Islet of Langerhans (tissue), 1 donor: ENCODE measurements around the gene GCNT2.
"Not testable (repeated sequence)": the region's sequence is repeated elsewhere in the genome, so short reads cannot be mapped to it uniquely, and the experiment has no call there.

Experiments used
- FAIRE-seq: peaks from one replicate; lab custom pipeline; 2011; peaks lifted over from hg19 to GRCh38; lab: Jason Lieb, UNC

The GCNT2 gene

DNA sequence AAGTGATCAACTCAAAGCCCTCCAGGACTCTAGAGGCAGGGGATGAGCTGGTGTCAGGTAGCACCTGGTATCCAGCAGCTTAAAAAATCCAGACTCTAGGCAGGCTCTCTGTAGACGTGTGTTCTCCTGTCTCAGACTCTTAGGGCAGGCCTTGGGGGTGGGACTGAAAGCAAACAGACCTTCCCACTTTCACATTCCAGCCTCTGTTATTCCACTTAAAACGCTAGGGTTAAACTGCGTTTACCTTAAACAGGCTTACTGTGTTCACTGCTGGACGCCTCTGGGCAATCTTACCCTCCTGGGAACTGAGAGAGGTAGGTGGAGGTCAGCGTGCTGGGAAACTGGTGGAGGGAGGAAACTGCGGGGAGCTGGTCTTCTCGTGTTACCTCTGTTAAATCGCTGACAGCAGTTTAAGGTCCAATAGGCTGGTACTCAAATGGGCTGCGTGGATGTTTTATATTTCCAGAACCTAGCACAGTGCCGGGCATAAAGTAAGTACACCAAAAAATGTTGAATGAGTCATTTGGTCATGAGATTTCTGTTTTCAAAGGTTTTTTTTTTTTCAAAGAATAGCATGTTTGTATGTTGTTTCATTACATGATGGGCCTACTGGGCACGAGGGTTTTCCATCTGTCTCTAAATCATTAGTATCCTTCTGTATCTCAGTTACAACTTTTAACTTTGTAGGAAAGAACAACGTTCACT, at the start of gene GCNT2:
Gene GCNT2, plus strand, starts transcription at position 248 of the 705 bp plus-strand sequence. CDS start 7,561 bp downstream, outside the sequence.
- FAIRE-seq = no peak

DNA sequence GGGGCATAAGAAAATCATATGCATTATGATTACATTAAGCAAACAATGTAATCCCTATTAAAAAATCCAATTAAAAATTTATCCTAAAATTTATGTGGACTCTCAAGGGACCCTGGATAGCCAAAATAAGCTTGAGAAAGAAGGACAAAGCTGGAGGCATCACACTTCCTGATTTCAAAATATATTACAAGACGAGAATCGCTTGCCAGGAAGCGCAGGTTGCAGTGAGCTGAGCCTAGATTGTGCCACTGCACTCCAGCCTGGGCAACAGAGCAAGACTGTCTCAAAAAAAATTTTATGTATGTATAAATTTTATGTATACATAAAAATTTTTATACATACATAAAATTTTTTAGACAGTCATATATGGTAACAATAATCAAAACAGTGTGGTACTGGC, 48.5 kb upstream of the GCNT2 start:
- FAIRE-seq = no peak

DNA sequence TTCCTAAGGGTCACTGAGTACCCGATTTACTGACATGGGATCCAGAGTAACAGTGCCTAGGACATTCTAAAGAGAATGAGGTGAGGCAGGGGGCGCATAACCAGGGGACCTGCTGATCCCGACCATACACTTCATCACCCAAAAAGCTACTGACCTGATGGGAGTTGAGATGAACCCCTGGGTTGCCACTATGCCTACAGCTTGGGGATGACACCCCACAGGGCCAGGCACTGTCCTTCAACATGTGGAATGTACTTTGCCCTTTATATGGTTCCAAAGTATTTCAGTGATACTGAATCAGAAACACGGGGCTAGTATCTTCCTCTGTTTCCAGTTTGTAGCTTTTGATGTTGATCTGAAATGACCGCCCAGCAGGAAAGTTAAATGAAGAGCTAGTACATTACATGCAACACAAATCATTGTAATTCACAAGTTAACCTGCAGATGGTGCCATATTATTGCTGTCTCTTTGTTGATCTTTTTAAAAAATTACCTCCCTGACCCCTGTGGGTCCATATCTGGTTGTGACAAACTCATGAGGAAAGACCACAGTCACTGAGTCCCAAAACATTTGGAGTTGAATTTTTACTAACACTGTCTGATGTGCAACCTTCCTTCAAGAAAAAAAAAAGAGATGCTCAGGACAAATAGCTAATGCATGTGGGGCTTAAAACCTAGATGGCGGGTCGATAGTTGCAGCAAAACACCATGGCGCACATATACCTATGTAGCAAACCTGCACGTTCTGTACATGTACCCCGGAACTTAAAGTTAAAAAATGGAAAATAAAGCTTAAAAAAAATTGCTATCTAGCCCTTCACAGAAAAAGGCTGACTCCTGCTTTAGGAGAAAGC, 42.7 kb upstream of the GCNT2 start:
- FAIRE-seq = no peak

DNA sequence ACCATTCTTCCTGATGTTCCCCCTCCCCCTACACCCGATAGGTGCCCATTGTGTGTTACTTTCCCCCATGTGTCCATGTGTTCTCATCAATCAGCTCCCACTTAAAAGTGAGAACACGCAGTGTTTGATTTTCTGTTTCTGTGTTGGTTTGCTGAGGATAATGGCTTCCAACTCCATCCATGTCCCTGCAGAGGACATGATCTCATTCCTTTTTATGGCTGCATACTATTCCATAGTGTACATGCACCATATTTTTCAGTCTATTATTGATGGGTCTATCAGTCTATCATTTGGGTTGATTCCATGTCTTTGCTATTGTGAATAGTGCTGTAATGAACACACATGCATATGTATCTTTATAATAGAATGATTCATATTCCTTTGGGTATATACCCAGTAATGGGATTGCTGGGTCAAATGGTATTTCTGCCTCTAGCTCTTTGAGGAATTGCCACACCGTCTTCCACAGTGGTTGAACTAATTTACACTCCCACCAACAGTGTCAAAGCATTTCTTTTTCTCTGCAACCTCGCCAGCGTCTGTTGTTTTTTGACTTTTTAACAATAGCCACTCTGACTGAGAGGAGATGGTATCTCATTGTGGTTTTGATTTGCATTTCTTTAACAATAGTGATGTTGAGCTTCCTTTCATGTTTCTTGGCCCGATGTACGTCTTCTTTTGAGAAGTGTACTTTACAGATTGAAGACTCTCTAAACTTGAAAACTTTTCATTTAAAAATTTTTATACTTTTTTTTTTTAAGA, 41.0 kb upstream of the GCNT2 start:
- FAIRE-seq = no peak

DNA sequence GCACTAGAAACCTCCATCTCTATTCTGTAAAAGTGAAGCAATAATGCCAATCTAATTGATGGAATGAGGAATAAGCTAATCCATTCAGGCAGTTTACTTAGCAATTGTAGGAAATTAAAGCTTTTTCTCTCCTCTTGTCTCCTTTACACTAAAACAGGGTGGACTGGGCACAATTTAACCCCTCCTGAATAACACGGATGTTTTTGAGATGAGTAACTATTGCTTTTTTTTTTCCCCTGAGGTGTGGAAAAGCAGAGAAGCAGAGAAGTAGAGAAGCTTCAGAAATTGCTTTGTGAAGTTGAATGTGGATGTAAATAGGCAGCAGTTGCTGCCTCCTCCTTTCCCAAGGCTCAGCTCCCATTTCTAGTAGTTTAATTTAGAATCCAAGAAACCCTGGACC, 40.0 kb upstream of the GCNT2 start:
- FAIRE-seq = no peak

DNA sequence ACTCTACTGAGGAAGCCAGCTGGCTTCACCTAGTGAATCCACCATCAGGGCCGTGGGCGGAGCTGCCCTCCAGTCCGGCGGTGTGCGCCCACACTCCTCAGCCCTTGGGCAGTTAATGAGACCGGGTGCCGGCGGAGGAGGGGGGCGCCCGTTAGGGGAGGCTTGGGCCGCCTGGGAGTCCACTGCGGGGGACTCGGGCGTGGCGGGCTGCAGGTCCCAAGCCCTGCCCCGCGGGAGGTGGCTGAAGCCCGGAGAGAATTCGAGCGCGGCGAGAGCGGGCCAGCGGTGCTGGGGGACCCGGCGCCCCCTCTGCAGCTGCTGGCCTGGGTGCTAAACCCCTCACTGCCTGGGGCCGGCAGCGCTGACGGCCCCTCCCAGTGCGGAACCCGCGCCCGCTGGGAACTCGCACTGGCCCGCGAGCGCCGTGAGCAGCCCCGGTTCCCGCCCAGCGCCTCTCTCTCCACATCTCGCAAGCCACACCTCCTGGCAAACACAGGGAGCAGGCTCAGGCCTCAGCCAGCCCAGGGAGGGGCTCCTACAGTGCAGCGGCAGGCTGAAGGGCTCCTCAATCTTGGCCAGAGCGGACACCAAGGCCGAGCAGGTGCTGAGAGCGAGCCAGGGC, 38.4 kb upstream of the GCNT2 start:
- no peak for FAIRE-seq

DNA sequence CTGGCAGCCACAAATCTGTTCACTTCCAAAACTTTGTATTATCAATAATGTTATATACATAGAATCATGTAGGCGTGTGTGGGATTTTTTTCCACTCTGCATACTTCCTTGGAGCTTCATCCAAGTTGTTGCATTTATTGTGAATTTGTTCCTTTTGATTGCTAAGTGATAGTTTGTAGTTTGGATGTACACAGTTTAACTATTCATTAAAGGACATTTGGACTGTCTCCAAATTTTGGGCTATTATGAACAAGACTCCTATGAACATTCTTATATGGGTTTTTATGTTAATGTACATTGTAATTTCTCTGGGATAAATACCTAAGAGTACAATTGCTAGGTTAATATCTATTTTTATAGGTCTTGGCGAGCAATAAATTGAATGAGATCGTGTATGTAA, 36.2 kb upstream of the GCNT2 start:
- FAIRE-seq = no peak

DNA sequence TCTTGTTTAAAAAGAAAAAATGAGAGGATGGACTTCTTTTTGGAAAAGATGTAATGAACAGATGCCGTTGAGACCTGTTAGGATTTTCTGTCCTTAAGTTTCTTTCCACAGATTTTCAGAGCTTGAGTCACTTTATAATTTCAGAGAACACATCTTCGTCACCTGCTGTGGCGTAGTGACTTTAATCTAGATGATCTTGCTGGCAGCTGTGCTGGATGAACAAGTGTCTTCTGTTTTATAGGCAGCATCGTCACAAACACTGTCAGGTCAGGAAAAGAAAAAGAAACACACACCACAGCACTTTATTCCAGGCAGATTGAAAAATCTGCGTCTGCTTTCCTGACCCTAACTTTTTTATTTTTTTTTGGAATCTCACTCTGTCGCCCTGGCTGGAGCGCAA, 35.7 kb upstream of the GCNT2 start:
- no peak for FAIRE-seq

DNA sequence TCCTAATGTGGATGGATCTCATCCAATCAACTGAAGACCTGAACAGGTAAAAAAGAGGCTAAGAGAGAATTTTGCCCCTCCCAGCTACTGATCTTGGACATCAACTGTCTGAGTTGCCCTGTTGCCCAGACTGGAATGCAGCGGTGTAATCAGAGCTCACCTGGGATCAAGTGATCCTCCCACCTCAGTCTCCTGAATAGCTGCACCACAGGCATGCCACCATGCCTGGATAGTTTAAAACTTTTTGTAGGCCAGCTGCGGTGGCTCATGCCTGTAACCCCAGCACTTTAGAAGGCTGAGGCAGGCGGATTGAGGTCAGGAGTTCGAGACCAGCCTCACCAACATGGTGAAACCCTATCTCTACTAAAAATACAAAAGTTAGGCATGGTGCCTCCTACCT, 34.9 kb upstream of the GCNT2 start:
- no peak for FAIRE-seq

DNA sequence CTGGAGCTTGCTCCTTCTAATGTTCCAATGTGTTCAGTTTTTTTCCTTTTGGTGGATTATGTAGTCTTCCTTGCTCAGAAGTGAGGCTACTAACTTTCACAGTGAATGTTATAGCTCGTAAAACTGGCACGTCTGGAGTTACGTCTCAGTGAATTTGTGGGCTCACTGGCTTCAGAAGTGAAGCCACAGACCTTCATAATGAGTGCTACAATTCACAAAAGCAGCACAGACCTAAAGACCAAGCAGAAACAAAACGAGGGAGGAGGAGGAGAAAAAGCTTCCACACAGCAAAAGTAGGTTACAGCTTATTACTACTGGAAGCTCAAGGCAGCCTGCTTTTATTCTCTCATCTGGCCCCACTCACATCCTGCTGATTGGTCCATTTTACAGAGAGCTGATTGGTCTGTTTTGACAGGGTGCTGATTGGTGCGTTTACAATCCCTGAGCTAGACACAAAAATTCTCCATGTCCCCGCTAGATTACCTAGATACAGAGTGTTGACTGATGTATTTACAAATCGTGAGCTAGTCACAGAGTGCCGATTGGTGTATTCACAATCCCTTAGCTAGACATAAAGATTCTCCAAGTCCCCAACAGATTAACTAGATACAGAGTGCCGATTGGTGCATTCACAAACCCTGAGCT, 34.1 kb upstream of the GCNT2 start:
- not testable (repeated sequence) for FAIRE-seq

DNA sequence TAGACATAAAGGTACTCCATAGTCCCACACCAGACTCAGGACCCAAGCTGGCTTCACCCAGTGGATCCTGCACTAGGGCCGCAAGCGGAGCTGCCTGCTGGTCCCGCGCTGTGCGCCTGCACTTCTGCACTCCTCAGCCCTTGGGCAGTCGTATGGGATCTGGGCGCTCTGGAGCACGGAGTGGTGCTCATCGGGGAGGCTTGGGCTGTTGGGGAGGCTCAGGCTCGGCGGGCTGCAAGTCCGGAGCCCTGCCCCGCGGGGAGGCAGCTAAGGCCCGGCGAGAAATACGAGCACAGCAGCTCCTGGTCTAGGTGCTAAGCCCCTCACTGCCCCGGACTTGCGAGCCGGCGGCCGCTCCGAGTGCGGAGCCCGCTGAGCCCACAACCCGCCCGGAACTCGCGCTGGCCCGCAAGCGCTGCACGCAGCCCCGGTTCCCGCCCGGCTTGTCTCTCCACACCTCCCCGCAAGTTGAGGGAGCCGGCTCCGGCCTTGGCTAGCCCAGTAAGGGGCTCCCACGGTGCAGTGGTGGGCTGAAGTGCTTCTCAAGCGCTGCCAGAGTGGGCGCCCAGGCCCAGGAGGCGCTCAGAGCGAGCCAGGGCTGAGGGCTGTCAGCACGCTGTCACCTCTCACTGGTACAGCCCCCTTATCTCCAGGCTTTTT, 33.4 kb upstream of the GCNT2 start:
- no peak for FAIRE-seq

DNA sequence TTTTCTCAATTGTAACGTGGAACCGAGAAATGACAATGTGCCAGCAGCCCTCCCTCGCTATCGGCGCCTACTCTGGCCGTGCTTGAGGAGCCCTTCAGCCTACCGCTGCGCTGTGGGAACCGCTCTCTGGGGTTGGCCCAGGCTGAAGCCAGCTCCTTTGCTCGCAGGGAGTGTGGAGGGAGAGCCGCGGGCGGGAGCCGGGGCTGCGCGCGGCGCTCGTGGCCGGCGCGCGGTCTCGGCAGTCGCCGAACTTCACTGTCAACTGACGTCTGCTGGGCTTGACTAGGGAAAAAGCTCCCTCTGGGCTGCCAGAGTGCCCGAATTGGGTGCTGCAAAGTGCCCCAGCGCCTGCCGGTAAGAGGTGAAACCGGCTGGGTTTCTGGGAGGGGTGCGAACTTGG, 29.7 kb upstream of the GCNT2 start:
- FAIRE-seq = no peak

DNA sequence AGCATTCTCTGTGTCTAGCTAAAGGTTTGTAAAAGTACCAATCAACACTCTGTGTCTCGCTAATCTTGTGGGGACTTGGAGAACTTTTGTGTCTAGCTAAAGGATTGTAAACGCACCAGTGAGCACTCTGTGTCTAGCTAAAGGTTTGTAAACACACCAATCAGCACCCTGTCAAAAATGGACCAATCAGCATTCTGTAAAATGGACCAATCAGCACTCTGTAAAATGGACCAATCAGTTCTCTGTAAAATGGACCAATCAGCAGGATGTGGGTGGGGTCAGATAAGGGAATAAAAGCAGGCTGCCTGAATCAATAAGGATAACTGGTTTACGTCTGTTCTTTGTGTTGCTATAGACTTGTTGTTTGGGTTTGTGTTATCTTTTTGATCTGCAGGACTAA, 29.2 kb upstream of the GCNT2 start:
- not testable (repeated sequence) for FAIRE-seq

DNA sequence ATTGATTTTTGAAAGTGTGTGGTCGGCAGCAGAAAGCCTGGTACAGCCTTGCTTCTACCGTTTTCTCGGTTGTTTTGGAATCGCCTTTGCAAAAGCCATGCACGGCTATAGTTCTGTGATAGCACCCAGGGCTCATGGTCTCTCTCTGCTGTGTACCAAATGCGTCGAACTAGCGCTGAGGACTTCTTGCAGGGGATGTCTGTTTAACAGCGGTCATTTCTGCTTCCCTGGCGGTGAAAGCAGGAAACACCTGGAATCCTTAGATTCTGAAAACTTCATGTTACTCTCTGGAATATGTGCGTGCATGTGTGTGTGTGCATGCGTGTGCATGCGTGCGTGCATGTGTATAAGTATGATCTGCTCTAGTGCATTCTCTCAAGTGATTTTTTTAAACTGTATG, 26.1 kb upstream of the GCNT2 start:
- FAIRE-seq = no peak

DNA sequence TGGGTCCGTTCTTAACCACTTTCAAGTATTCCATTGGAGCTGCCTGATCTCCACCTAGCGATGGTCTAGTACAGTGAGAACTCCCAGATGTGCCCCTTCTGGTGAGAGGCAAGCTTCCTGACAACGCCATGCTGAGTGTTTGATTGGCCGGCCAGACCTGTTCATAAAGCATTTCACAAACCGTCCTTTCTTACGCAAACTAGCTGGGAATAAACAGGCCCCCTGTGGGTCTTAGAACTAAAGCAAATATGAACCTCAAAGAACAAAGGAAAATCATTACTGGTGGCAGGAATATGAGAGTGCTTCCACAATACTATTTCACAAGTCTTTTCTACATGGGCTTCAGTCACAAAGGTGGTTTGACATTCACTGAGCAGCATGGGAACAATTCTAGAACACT, 15.6 kb upstream of the GCNT2 start:
- FAIRE-seq = no peak

DNA sequence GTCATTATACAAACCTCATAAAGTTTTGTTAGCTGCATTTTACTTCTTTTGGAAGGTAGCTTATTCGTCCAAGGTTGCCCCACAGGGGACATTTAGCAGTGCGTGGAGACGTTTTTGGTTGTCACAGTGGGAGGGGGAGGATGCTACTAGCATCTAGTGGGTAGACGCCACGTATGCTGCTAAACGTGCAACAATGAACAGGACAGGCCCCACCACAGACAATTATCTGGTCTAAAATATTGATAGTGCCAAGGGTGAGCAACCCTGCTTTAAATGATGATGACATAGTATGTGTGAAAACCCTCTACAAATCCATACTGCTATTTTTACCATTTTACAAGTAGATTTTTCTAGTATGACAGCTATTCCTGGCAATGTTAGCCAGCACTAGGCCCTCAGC, 13.9 kb upstream of the GCNT2 start:
- no peak for FAIRE-seq

DNA sequence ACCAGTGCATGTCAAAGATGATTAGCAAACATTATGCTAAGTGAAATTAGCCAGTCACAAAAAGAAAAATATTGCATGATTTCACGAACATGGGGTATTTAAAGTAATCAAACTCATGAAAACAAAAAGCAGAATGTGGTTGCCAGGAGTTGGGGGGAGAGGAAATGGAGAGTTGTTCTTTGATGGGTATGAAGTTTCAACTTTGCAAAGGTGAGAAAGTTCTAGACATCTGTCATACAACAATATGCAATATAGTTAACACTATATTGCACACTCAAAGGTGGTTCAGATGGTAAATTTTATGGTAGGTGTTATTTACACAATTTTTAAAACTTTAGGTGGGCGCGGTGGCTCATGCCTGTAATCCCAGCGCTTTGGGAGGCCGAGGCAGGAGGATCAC, 13.4 kb upstream of the GCNT2 start:
- no peak for FAIRE-seq

DNA sequence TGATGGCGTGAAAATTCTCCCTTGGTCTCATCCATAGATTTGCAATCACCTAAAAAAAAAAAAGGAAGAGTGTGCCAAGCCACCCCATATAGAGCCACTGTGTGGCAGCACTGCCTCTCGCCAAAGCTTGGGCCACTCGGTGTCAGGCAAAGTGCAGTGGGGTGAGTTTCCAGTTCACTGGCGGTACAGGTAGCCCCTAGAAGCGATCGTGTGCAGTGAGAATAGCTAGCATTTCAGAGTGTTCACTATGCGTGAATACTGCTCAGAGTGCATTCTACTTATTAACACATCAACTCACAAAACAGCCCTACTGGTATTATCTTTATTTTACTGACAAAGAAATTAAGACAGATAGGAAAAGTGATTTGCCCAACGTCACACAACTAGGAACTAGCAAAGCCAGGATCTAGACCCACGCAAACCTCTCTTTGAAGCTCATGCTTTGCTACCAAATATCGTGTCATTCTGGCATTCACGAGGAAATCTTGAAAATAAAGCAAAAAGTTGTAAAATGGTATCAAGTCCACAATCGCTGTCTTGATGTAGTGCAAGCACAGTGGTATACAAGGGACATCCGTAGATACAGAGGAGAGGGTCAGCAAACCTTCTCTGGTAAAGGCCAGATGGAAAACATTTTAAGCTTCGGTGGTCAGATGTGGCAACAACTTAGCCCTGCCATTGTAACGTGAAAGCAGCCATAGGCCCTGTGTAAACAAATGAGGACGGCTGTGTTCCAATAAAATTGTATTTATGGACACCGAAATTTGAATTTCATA, 10.4 kb upstream of the GCNT2 start:
- FAIRE-seq = no peak

DNA sequence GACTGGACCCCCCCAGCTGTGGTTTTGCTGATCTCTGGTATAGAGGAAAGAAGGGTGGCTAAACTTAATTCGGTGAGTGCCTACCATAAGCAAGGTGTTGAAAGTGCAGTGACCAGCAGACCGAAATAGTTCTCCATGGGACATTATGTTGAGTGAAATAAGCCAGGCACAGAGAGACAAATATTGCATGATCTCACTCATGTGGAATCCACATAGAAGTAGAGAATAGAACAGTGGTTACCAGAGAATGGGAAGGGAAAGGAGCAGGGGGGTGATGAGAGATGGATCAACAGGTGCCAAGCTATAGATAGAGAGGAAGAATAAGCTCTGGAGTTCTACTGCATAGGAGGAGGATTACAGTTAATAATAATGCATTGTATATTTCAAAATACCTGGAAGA, 9.7 kb upstream of the GCNT2 start:
- FAIRE-seq = no peak

DNA sequence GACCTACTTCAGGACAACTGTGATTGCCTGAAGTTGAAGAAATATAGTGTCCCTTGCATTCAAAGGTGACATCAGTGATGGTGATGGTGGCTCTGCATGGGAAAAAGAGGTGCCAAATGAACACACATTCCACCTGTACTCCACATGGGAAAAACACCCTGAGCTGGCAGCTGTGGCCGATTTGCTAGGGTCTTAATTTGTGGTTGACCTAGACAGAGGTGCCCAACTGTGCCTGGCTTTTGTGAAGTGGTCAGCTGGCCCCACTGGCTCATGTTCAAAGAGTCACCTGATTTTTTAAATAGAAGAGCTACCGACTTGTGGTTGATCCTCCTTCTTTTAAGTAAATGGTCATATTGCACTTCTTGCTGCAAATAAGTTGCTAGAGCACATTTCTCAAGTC, 7.6 kb upstream of the GCNT2 start:
- no peak for FAIRE-seq
